DND-41 (cell line): ENCODE results near the gene C14orf93.
"Not testable (repeated sequence)": the region's sequence is repeated elsewhere in the genome, so short reads cannot be mapped to it uniquely, and the experiment has no call there.

ENCODE experiments used
- EZH2 ChIP-seq: IDR thresholded peaks from 3 replicates; pipeline ENCODE4 v1.6.1; 2012; ENCODE audit warnings: borderline replicate concordance, low read depth, mild to moderate bottlenecking, moderate library complexity, low read length, inconsistent platforms; ENCODE audit not compliant: severe bottlenecking
- TF ChIP-seq, protein P1 (sequence below): IDR thresholded peaks from 2 replicates; pipeline ENCODE4 v1.5.1; 2012; ENCODE audit warnings: borderline replicate concordance, low read length, moderate library complexity, mild to moderate bottlenecking; ENCODE audit not compliant: poor library complexity, severe bottlenecking; ENCODE audit errors: extremely low read depth

DNA sequence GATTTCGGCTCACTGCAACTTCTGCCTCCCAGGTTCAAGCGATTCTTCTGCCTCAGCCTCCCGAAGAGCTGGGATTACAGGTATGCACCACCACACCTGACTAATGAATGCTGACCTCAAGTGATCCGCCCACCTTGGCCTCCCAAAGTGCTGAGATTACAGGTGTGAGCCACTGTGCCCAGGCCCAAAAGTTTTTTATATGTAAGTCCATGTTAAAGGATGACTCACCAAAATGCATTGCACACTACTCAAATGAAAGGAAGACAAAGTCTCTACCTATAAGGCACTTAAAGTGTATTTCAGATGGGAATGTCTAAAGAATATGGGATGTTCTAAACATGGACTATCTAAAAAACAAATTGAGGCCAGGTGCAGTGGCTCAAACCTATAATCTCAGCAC is 5.7 kb downstream of the C14orf93 start:
- TF ChIP-seq, protein P1, sequence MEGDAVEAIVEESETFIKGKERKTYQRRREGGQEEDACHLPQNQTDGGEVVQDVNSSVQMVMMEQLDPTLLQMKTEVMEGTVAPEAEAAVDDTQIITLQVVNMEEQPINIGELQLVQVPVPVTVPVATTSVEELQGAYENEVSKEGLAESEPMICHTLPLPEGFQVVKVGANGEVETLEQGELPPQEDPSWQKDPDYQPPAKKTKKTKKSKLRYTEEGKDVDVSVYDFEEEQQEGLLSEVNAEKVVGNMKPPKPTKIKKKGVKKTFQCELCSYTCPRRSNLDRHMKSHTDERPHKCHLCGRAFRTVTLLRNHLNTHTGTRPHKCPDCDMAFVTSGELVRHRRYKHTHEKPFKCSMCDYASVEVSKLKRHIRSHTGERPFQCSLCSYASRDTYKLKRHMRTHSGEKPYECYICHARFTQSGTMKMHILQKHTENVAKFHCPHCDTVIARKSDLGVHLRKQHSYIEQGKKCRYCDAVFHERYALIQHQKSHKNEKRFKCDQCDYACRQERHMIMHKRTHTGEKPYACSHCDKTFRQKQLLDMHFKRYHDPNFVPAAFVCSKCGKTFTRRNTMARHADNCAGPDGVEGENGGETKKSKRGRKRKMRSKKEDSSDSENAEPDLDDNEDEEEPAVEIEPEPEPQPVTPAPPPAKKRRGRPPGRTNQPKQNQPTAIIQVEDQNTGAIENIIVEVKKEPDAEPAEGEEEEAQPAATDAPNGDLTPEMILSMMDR, result not testable (repeated sequence)
- not testable (repeated sequence) for TF ChIP-seq EZH2
